Erythroblast (primary cell): Measurements from ENCODE around the gene C14orf119.

Experiments
- GATA1 ChIP-seq: IDR thresholded peaks from 2 replicates; pipeline ENCODE4 v1.6.1; 2011; ENCODE audit warnings: low read depth, mild to moderate bottlenecking, control low read depth, low read length, moderate library complexity
- POLR2A ChIP-seq: IDR thresholded peaks from 2 replicates; pipeline ENCODE4 v1.6.1; 2011; ENCODE audit warnings: mild to moderate bottlenecking, low read length

DNA sequence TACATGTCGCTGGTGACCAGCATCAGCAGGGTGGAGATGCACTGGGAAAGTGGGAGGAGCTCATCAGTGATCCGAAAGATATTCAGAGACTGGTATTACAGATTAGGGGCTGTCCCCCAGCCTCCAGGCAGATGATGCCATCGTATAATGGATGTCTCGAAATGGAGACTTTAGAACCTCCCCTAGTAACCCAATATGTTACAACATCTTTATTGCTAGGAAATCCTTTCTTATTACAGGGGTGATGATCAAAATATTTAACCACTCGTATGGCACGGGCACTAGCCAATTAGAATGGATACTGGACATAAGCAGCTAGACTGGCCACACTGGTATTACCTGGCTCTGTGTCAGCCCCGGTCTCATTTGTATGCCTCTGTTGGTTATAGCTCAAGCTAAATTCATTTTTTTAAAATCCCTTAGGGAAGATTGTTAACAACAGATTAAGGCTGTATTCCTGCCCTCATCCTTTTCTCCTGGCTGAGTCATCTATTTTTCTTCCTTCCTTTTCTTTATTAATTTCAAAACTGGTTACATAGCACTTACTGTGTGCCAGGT is 34.5 kb downstream of the C14orf119 start:
- TF ChIP-seq POLR2A, result no peak
- no peak for TF ChIP-seq GATA1
